CD4-positive, alpha-beta T cell treated with Interleukin-15 for 4 hours (primary cell): ENCODE results near the gene CEP112.
"Not testable (repeated sequence)": the region's sequence is repeated elsewhere in the genome, so short reads cannot be mapped to it uniquely, and the experiment has no call there.

Experiments used
- DNase-seq: peaks from one replicate; pipeline ENCODE4 v3.0.0-alpha.2; 2020; ENCODE audit warnings: low spot score

CEP112 gene

GRCh38 chr17:65681763-65682162 is 510.2 kb downstream of the CEP112 start:
- not testable (repeated sequence) for DNase-seq

DNA sequence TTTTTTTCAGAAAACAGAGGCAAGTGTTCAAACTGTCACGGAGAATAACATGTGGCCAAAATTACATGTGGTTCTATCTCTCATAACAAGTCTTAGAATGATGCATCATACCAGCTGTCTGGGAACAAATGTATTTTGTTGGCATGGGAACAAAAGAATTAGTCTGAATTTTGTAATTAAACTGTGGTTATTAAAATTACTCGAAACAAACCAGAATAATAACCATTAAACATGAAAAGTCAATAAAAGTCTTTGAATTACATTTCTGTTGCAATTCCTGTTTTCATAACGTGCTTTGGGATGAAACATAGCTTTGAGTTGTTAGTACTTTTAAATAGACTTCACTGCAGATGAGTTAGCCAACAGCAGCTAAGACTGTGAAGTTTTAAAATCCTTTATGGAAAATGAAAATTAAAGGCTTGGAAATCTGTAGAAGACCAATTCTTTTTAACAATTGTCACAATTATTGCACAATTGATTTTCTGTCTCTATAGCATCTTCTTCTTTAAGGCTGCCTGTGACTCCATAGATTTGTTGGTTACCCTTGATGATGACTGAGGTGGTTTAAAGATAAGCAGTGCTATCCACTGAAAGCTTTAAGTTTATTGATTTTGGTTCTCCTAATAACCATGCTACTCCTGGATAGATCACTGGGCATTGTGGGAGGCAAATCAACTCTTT is 512.6 kb downstream of the CEP112 start:
- no peak for DNase-seq

DNA sequence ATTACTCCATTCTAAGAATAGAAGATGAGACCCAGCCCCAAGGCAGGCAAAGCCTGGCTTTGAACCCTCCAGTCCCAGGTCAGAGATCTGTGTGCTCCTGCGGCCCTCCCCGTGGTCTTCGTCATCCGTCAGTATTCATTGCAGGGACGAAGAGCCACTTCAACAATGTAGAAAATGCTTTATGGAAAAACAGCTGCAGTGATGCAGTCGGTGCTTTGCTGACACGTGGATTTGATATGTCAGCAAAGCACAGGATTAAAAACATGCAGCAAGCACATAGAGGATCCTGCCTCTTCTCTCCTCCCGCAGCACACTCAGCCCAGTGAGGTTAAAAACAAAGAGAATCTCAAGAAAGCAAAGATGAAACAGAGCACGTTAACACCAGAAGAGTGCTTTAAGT is 513.4 kb downstream of the CEP112 start:
- no peak for DNase-seq

DNA sequence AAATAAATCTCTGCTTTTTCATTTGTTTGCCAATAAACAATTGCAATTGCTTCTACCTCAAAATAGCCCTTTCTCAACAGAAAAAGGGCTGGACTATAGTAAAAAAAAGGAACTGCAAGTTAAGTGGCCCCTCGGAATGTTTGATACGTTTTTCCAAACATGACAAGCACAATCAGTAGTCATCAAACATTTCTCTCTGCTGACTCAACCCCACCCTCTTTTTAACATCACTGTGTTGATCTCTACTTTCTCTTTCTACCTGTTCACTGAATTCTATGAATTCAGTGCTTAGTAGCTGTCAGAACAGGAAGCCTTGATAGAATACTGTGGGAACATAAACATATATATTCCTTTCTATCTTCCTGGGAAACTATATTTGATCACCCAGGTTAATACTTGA is 514.0 kb downstream of the CEP112 start:
- DNase-seq = no peak

- DNase-seq = no peak
These were observed 517.5 kb downstream of the CEP112 start for GRCh38 chr17:65674246-65675045.

GRCh38 chr17:65670667-65671371 is 521.1 kb downstream of the CEP112 start:
- no peak for DNase-seq

DNA sequence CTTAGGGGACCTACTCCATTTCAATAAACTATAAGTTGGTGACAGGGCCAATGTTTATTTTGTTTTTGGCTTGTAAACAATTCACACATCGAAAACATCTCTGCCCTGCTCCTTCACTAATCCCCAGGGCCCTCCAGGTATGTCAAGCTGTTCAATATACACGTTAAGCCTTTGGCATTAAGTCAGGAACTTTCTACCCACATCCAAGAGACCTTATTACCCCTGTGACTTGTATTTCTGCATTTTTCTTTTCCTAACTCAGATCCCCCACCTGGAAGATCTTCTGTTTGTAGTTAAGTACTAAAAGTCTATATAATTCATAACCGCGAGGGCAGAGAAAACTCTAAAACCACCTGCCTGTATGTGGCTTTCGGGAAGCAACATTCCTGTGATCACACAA is 523.7 kb downstream of the CEP112 start:
- DNase-seq = no peak

DNA sequence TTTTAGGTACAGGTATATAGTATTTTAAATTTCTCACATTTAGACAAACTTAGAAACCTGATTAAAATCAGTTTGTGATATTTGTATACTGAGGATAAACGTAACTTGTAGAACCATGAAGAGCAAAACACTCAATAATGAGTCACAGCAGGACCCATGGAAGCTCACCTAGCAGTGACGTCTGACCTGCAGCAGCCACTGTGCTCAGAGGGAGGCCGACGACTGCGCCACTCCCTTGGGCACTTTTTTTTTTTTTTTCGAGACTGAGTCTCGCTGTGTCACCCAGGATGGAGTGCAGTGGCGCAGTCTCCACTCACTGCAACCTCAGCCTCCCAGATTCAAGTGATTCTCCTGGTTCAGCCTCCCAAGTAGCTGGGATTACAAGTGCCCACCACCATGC is 524.3 kb downstream of the CEP112 start:
- DNase-seq = no peak

- no peak for DNase-seq
These were observed 525.0 kb downstream of the CEP112 start for GRCh38 chr17:65666876-65667321.

GRCh38 chr17:65665966-65666365 is 526.0 kb downstream of the CEP112 start:
- DNase-seq = no peak

DNA sequence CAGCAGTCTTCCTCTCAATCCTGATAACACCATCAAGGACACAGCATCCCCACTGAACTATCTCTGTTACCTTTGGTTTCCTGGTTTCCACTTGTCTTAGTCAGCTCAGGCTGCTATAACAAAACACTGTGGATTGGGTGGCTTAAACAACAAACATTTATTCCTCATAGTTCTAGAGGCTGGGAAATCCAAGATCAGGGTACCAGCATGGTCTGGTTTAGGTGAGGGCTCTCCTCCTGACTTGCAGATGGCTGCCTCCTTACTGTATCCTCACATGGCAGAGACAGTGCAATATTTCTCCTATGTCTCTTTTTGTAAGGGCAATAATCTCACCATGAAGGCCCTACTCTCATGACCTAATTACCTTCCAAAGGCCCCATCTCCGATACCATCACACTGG is 527.2 kb downstream of the CEP112 start:
- no peak for DNase-seq

DNA sequence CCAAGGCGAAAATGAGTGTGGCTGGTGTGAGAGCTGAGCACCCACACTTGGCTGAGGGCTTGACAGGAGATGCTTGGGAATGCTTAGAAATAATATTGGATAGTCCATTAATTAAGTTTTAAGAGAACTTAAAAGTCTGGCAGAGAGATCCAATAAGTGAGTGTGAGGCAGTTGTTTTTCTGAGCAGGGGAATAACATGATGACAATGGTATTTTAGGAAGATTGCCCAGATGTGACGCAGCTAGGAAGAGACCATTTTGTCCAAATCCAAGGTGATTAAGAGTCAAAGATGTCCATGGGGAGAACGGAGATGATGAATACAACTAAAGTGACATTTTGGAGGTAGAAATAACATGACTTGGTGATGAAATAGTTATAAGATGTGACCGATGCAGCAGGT is 527.7 kb downstream of the CEP112 start:
- no peak for DNase-seq

DNA sequence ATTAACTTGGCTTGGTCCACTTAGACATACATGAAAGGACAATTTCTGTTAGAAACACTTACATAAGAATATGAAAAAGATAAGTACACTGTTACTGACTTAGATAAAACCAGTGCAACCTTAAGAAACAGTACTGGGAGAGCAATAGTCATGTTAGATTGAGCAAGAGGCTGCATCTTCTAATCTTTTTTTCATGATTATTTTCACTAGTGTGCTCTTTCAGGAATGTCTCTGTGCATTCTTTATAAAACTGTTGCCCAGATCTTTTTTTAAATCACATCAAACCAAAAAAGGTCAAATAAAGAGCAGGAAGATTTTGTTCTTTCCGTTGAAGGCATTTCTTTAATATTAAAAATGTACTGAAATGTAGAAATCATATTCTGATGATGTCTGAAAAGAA is 529.7 kb downstream of the CEP112 start:
- no peak for DNase-seq

GRCh38 chr17:65660947-65661346 is 531.0 kb downstream of the CEP112 start:
- DNase-seq = no peak

DNA sequence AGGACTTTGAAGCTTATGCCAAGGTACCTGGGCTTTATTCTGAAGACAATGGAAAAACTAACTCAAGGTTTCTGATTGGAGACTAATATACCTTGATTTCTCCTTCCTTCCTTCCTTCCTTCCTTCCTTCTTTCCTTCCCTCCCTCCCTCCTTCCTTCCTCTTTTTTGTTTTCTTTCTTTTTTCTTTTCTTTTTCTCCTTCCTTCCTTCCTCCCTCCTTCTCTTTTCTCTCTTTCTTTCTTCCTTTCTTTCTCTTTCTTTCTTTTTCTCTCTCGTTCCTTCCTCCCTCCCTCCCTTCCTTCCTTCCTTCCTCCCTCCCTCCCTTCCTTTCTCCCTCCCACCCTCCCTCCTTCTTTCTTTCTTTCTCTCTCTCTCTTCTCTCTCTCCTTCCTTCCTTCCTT is 531.9 kb downstream of the CEP112 start:
- DNase-seq = no peak

GRCh38 chr17:65659512-65659911 is 532.4 kb downstream of the CEP112 start:
- no peak for DNase-seq

- DNase-seq = no peak
These were observed 534.6 kb downstream of the CEP112 start for GRCh38 chr17:65657251-65657828.

DNA sequence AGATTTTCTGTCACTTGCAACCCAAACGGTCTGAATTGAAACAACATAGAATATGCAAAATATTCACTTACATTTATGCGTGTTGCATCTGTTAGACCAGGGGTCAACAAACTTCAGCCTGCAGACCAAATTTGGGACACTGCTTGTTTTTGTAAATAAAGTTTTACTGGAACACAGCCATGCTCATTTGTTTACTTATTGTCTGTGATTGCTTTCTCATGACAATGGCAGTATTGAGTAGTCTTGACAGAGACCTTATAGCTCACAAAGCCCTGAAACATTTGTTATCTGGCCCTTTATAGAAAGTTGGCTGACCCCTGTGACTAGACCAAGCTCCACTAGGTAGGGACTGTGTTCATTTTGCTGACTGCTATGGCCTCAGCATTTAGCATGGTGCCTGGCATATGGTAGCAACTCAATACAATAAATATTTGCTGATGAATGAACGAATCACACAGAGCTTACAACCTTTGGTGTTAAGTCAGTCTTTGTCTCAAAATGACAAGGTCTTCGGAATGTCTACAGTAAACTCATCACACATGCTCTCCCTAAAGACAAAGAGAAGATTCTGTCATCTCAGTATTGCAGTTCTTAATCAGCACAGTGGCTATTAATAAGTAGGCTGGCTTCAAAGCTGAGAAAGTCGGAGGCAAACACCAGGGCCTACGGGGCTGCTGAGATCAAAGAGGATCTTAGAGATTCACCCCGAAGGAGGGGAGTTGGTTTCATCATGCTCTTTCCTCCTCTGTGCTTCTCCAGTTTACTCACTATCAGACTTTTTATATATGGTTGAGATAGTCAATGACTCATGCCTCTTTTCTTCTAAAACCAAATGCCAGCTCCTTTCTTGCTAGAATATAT is 535.3 kb downstream of the CEP112 start:
- no peak for DNase-seq

GRCh38 chr17:65655706-65656105 is 536.2 kb downstream of the CEP112 start:
- DNase-seq = no peak

GRCh38 chr17:65644545-65644944 is 547.4 kb downstream of the CEP112 start:
- DNase-seq = no peak

DNA sequence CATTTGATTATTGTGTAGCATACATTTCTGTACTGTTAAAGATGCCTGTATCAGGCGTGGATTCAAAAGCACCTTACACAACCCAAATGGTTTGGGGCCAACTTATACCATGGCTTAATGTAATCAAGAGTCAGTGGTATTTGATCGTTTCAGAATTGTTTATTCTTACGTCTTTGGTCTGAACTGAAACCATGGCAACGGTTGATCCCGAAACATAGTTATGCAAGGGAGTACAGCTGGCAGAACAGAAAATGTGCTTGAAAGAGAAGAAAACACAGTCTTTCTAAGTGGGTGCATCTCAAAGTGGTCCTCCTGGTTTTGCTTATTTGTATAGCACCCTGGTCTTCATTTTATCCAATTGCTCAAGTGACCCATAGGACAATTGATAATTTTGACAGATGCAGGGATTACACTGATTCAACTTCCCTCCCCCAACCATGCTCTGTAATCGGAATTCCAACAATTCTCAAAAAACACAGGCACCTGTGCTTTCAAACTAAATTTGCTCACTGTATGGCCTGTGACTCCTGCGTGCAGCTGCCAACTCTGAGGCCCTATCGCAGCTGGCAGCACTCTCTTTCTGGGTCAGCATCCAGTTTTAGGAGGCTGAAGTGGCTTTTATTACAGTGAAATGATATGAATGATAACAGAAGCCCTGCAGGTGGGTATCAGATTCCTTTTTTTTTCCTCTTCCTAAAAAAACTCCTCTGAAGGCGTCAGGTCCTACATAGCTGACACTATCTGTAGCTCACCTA is 553.5 kb downstream of the CEP112 start:
- no peak for DNase-seq
